KMS-11 (cell line): Measurements from ENCODE around the gene SNAPC3.

Source experiments
- H2AFZ ChIP-seq: fragments of 200-600 bp; sonication (generic); 2 replicates; pipeline ENCODE4 v1.6.1; 2016; ENCODE audit warnings: antibody characterized with exemption, mixed run types, low read depth
- H3K27ac ChIP-seq: fragments of 200-600 bp; sonication (generic); 2 replicates; pipeline ENCODE4 v1.6.1; 2016; ENCODE audit warnings: mild to moderate bottlenecking, mixed run types
- H3K27me3 ChIP-seq: fragments of 200-600 bp; sonication (generic); 2 replicates; pipeline ENCODE4 v1.6.1; 2017; ENCODE audit warnings: mild to moderate bottlenecking, low read depth, mixed run types, moderate library complexity; ENCODE audit not compliant: insufficient read depth
- H3K36me3 ChIP-seq: fragments of 200-600 bp; sonication (generic); 2 replicates; pipeline ENCODE4 v1.6.1; 2017; ENCODE audit warnings: mild to moderate bottlenecking, mixed run types; ENCODE audit not compliant: insufficient read depth
- H3K4me1 ChIP-seq: fragments of 200-600 bp; sonication (generic); 2 replicates; pipeline ENCODE4 v1.6.1; 2016; ENCODE audit warnings: mild to moderate bottlenecking, low read depth, mixed run types; ENCODE audit not compliant: poor library complexity, severe bottlenecking
- H3K4me2 ChIP-seq: fragments of 200-600 bp; sonication (generic); 2 replicates; pipeline ENCODE4 v1.7.0; 2016; ENCODE audit warnings: mild to moderate bottlenecking, mixed run types
- H3K4me3 ChIP-seq: fragments of 200-600 bp; sonication (generic); IDR thresholded peaks from 2 replicates; pipeline ENCODE4 v1.6.1; 2017; ENCODE audit warnings: low read depth, low read length, mixed read lengths; ENCODE audit not compliant: insufficient read depth
- H3K79me2 ChIP-seq: fragments of 200-600 bp; sonication (generic); 2 replicates; pipeline ENCODE4 v1.6.1; 2016; ENCODE audit warnings: low read depth, mixed run types; ENCODE audit not compliant: insufficient read depth
- H3K9ac ChIP-seq: fragments of 200-600 bp; sonication (generic); 2 replicates; pipeline ENCODE4 v1.6.1; 2016; ENCODE audit warnings: mild to moderate bottlenecking, mixed run types
- H4K20me1 ChIP-seq: fragments of 200-600 bp; sonication (generic); 2 replicates; pipeline ENCODE4 v1.6.1; 2016; ENCODE audit warnings: mild to moderate bottlenecking, mixed run types; ENCODE audit not compliant: insufficient read depth
- TF ChIP-seq, protein P1 (sequence below): fragments of 200-600 bp; sonication (generic); conservative IDR thresholded peaks from 2 replicates; pipeline ENCODE4 v1.6.1; 2017; ENCODE audit warnings: low read depth, mild to moderate bottlenecking, antibody characterized with exemption, low read length, moderate library complexity, mixed read lengths

The SNAPC3 gene

DNA sequence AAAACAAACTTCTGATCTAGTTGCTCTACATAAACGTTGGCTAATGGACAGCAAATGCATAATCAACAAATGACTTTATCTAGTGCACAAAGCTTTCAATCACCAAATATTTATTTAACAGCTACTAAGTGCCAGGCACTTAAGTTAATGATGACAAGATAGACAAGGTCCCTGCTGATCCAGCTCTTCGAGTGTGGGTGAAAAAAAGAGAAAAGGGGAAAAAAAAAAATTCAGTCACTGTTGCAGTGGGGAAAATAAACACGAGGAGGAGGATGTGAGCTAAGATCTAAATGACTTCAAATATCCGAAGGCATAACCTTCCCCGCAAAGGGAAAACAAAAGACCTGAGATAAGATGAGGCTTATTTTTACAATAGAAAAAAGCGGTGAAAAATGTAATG is 78.5 kb downstream of the SNAPC3 start:
- no peak overlapping the region for H3K4me2 ChIP-seq
- TF ChIP-seq, protein P1, sequence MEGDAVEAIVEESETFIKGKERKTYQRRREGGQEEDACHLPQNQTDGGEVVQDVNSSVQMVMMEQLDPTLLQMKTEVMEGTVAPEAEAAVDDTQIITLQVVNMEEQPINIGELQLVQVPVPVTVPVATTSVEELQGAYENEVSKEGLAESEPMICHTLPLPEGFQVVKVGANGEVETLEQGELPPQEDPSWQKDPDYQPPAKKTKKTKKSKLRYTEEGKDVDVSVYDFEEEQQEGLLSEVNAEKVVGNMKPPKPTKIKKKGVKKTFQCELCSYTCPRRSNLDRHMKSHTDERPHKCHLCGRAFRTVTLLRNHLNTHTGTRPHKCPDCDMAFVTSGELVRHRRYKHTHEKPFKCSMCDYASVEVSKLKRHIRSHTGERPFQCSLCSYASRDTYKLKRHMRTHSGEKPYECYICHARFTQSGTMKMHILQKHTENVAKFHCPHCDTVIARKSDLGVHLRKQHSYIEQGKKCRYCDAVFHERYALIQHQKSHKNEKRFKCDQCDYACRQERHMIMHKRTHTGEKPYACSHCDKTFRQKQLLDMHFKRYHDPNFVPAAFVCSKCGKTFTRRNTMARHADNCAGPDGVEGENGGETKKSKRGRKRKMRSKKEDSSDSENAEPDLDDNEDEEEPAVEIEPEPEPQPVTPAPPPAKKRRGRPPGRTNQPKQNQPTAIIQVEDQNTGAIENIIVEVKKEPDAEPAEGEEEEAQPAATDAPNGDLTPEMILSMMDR, result no peak
- H2AFZ ChIP-seq, result no peak overlapping the region
- 0 out of 2 replicates have a peak, but pooled peaks cover 3% of the 10 kb centered on the region for H4K20me1 ChIP-seq
- H3K4me1 ChIP-seq, result no peaks in the 10 kb centered on the region
- H3K9ac ChIP-seq, result no peak overlapping the region
- peaks cover 15% of the 10 kb centered on the region; the same call in 1 of the 2 replicates for H3K79me2 ChIP-seq
- H3K36me3 ChIP-seq, result 0 out of 2 replicates have a peak, but pooled peaks cover 2% of the 10 kb centered on the region
- no peak overlapping the region for H3K27ac ChIP-seq
- no peak overlapping the region for H3K4me3 ChIP-seq
- H3K27me3 ChIP-seq, result no peaks in the 10 kb centered on the region

DNA sequence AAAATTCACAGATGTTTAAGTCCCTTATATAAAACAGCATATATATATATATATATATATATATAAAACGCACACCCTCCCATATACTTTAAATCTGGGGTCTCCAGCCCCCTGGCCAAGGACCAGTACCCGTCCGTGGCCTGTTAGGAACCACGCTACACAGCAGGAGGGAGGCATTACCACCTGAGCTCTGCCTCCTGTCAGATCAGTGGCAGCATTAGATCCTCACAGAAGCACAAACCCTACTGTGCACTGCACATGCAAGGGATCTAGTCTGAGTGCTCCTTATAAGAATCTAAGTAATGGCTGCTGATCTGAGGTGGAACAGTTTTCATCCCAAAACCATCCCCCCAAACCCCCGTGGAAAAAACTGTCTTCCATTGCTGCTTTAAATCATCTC is 79.1 kb downstream of the SNAPC3 start:
- H3K4me2 ChIP-seq, result no peak overlapping the region
- H3K27me3 ChIP-seq, result no peaks in the 10 kb centered on the region
- H3K4me1 ChIP-seq, result no peaks in the 10 kb centered on the region
- TF ChIP-seq, protein P1, result no peak
- no peak overlapping the region for H3K4me3 ChIP-seq
- H3K27ac ChIP-seq, result no peak overlapping the region
- H2AFZ ChIP-seq, result no peak overlapping the region
- no peak overlapping the region for H3K9ac ChIP-seq
- H3K36me3 ChIP-seq, result 0 out of 2 replicates have a peak, but pooled peaks cover 5% of the 10 kb centered on the region
- H4K20me1 ChIP-seq, result 0 out of 2 replicates have a peak, but pooled peaks cover 3% of the 10 kb centered on the region
- H3K79me2 ChIP-seq, result peaks cover 15% of the 10 kb centered on the region; the same call in 1 of the 2 replicates

DNA sequence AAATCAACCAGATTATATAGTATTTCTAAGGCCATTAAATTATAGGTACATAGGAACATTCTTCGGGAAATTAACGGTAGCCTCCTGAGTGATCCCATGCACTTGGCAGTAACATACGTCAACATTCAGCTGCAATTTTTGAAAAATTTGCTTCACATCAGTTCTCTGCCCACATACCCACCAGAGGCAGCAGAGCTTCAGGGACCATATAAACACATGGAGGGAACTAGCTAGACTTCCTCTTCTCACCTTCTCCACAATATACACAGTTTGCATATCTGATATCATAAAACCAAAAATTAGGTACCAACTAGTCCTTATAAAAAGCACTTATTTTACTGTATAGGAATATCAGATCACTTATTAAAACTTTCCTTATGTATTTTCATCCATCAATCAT is 83.2 kb downstream of the SNAPC3 start:
- TF ChIP-seq, protein P1, result no peak
- Histone ChIP-seq H3K27me3 (no peaks in the 10 kb centered on the region), H3K27ac (no peak overlapping the region), H4K20me1 (peaks cover 9% of the 10 kb centered on the region; the same call in 1 of the 2 replicates), H3K79me2 (peaks cover 32% of the 10 kb centered on the region), H2AFZ (no peak overlapping the region), H3K4me1 (peaks cover 16% of the 10 kb centered on the region), H3K9ac (no peak overlapping the region), H3K4me3 (no peak overlapping the region), H3K4me2 (no peak overlapping the region), H3K36me3 (0 out of 2 replicates have a peak, but pooled peaks cover 5% of the 10 kb centered on the region)

DNA sequence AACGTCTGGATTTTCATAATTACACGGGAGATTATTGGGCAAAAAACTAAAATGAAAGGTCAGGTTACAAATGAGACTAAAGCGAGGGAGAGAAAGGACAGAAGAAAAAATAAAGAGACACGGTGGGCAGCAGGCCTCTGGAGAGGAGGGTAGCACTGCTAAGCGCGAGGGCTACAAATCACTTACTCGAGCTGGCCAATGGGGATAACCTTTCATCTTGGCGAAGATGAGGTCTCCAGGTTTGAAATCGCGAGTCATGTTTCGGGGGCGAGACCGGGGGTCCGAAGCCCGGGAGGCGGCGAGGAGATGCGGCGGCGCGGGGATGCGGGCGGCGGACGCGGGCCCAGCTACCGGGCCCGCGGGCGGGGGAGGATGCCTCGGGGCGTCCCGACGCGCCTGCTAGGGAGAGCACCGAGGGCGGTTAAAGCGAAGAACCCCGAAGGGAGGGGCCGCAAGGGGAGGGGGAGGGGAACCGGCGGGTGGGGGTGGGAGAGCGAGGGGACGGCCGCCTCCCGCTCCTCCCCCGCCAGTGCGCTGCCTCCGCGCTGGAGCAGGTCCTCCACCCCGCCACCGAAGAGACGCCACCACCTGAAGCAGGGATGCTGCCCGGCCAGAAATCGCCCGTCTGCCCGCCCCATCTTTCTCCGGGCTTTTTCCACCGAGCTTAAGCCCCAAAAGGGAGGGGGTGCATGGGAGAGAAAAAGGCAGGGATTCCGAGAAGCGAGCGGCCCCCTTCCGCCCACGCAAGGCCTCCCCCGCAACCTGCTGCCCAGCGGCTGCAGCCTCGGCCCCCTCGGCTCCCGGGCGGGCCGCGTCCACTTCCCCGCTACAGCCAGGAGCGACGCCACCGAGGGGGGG is 87.5 kb downstream of the SNAPC3 start:
- H3K79me2 ChIP-seq, result peaks cover 23% of the 10 kb centered on the region
- H4K20me1 ChIP-seq, result peaks cover 6% of the 10 kb centered on the region; the same call in 1 of the 2 replicates
- 0 out of 2 replicates have a peak, but pooled peaks cover 5% of the 10 kb centered on the region for H3K36me3 ChIP-seq
- H2AFZ ChIP-seq, result peak overlapping the region; percentile 57; the same call in 1 of the 2 replicates
- H3K4me3 ChIP-seq, result no peak overlapping the region
- TF ChIP-seq, protein P1, result no peak
- peak overlapping the region; percentile 89 for H3K27ac ChIP-seq
- H3K4me1 ChIP-seq, result peaks cover 41% of the 10 kb centered on the region
- H3K27me3 ChIP-seq, result no peaks in the 10 kb centered on the region
- H3K4me2 ChIP-seq, result peak overlapping the region; percentile 97
- peak overlapping the region; percentile 82 for H3K9ac ChIP-seq
